Cardiac fibroblast (primary cell): ENCODE data around the gene ASAP2.
A peak's percentile ranks its signal among the peaks of the same experiment; 100 is the strongest.

Experiments used
- DNase-seq, 2 donors: peaks; one replicate each; pipeline versions ENCODE4 v3.0.0 to v3.0.0-alpha.2; 2010; ENCODE audit warnings: low read depth in 2 of 2
- H3K4me3 ChIP-seq, 2 donors: replicated peaks in 1 of 2; 1 replicate in 1 of 2; 2 replicates in 1 of 2; pipeline ENCODE4 v1.5.1; 2011; ENCODE audit warnings: low read depth in 2 of 2, low read length in 2 of 2, mild to moderate bottlenecking in 2 of 2, moderate library complexity in 1 of 2
- TF ChIP-seq, protein P1 (sequence below): IDR thresholded peaks from one replicate; pipeline ENCODE4 v1.5.1; 2011; ENCODE audit warnings: low read depth, mild to moderate bottlenecking, low read length, inconsistent platforms

The ASAP2 gene

DNA sequence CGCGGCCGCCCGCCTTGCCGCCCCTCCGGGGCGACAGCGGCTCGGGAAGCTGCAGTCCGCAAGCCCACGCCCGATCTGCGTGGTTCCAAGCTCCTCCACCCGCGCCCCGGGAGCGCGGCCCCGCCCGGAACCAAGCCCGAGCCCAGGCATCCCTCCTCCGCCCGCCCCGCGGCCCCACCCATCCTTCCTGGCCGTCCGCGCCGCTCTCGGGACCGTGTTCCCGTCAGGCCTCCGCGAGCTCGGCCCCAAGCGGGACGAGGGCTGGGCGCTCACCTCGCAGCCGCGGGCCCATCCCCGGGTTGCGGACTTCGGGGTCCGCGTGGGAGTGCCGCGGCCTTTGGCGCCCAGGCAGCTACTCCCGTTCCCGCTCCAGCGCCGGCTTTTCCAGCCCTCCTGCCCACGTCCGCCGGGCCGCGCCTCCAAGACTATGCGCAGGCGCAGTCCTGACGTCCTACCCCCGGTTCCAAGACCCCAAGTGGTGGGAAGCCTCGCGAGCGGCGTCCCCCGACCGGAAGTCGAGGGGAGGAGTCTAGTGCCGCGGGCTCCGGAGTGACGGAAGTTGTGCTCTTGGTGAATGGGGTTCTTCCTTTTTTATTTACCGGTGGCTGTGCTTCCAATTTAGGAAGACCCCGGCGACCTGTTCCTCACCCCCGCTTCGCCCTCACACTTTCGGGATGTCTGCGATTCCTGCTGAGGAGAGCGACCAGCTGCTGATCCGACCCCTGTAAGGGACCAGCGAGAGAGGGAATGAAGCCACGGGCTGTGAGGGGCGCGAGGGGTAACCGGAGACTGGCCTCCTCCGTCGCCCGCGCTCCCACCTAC, 216.7 kb downstream of the ASAP2 start, which contains the start of the genes CPSF3 and ITGB1BP1:
Gene CPSF3, plus strand, starts transcription at position 555 of the 822 bp plus-strand sequence. Its CDS starts 120 bp downstream, at position 675.
Gene ITGB1BP1, minus strand, starts transcription at position 429 of the 822 bp plus-strand sequence. CDS start 4,831 bp downstream, outside the sequence.
- peak; percentile 98 for DNase-seq
- TF ChIP-seq, protein P1, sequence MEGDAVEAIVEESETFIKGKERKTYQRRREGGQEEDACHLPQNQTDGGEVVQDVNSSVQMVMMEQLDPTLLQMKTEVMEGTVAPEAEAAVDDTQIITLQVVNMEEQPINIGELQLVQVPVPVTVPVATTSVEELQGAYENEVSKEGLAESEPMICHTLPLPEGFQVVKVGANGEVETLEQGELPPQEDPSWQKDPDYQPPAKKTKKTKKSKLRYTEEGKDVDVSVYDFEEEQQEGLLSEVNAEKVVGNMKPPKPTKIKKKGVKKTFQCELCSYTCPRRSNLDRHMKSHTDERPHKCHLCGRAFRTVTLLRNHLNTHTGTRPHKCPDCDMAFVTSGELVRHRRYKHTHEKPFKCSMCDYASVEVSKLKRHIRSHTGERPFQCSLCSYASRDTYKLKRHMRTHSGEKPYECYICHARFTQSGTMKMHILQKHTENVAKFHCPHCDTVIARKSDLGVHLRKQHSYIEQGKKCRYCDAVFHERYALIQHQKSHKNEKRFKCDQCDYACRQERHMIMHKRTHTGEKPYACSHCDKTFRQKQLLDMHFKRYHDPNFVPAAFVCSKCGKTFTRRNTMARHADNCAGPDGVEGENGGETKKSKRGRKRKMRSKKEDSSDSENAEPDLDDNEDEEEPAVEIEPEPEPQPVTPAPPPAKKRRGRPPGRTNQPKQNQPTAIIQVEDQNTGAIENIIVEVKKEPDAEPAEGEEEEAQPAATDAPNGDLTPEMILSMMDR = peak; percentile 7
- H3K4me3 ChIP-seq = peak within 1 kb of the TSS; percentile 93 to 95

DNA sequence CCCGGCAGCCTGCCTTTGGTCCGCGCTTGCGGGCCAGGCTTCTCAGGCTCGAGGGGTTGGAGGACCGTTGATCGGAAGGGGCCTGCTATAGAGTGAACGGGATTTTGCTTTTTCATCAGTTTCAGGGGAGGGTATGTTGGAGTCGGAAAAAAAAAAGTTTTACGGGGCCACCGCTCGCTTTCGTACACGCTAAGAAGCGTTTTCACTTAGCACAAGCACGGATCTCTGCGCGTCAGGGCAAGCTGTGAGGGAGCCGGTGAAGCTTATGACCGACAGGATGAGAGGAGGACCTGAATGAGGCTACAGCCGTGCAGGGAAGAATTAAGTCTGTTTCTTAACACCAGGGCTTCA, 217.3 kb downstream of the ASAP2 start:
- DNase-seq = peak; percentile 40
- TF ChIP-seq, protein P1 = no peak
- peak overlapping the region; percentile 93 to 95 for H3K4me3 ChIP-seq

DNA sequence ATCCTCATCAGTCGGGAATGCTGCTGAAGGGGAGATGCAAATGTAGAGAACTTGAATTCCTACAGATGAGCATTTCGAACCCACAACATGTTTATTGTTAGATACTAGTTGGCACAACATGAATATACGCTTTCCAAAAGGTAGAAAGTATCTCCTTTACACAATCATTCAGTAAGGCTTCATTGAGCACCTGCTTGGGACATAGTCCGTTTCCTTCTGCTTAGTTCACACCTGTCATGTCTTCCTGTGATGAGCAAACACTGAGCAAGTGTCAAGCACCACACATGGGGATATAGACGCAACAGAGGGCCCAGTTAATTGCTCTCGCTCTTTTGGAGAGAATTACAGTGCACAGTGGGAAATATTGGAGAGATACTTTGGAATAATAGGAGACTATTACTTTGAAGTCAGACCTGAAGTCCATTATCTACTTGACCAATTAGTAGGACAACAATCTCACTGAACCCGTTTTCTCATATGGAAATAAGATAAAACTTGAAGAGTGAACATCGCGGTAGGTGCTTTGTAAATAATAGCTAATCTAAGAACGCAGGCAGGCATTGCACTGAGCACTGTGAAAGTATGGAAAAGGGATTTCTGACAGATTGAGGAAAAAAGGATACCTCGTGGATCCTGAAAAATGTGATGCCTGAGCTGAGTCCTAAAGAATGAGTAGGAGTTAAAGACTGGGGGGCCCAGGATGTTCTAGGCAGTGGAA, 218.0 kb downstream of the ASAP2 start:
- no peak for DNase-seq
- TF ChIP-seq, protein P1 = no peak
- H3K4me3 ChIP-seq = peak overlapping the region; percentile 93 to 95

DNA sequence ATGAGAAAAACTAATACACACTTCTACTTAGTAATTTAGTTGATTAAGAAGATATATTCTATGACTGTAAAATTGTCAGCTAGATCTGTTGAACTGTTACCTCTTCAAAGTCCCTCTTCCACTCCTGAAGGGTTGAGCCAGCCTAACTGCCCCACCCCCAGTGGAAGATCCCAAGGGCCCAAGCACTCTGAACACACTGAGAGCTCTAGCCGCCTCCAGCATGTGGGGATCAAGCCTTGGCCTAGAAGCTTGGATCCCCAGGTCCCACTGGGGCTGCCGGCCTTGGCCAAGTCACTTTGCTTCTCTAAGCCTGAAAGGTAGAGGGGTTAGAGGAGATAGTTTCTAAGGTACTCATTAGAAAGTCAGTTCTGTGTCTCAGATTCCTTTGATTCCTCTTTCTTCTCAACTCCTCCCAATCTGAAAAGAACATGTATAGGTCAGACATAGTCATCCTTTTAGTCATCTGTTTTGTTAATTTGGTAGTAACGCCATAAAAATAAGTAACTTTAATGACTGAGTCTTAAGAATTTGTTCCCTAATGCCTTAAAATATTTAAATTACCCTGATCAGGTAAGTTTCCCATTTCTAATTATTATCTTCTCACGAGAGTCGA, 222.5 kb downstream of the ASAP2 start:
- TF ChIP-seq, protein P1 = no peak
- DNase-seq = peak in 1 of 2 donors; percentile 45
- no peak overlapping the region for H3K4me3 ChIP-seq

DNA sequence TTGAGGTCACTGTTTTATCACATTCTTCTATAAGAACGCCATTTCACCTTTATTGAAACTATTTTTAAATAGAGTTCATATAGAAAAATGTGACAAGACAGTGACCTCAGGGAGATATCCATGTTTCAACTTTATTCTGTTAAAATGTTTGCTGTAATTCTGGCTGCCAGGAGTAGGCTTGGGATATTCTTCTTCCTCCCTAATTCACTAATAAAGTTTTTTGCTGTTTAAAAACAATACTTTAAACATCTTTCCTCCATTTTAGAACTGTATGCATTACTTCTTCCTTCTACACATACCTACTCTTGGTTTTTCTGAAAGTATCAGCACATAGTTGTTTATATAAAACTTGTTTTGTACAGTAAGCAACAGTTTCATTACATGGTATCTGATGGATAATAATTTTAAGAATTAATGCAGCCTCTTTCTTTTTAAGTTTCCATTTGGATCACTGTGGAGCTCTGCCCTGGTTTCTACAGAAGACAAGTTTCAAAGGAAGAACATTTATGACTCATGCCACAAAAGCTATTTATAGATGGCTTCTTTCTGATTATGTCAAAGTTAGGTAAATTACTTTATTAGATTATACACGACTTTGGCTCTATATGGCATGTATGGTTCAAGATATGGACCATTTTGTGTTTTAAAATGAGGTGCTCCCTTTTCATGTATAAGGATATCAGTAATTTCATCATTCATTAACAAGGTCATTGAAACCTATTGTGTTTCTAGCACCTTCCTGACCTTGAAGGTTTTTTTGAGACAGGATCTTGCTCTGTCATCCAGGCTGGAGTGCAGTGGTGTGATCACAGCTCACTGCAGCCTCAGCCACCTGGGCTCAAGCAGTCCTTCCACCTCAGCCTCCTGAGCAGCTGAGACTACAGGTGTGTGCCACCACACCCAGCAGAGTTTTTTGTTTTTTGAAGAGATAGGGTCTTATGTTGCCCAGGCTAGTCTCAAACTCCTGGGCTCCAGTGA, 224.0 kb downstream of the ASAP2 start:
- H3K4me3 ChIP-seq = no peak overlapping the region
- TF ChIP-seq, protein P1 = no peak
- peak; percentile 11 to 53 for DNase-seq

DNA sequence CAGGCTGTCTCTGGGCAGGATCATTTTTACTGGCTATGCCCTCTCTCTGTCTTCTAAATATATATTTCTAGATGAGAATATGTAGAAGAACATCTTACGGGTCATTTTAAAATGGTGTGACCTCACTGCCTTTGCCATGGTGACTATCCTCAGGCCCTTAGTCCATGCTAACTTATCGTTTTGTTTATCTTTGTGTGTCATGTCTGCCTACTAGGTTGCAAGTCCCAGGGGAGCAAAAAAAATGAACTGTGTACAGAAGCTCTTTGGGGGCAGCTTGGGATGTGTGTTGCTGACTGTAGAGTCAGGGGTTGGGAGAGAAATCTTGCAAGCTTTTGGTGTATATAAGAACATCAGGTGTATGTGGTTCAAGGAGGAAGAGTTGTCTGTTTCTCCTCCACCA, 227.9 kb downstream of the ASAP2 start:
- DNase-seq = peak in 1 of 2 donors; percentile 65
- no peak overlapping the region for H3K4me3 ChIP-seq
- TF ChIP-seq, protein P1 = no peak
